Skin of body (tissue), 2 donors: ENCODE results near the gene CDYL2. TPM values are rescaled to one million over a fixed set of nuclear protein-coding genes. Genes with fewer than 3 reads are reported as not detected.

Experiments
- DNase-seq: peaks from one replicate; lab custom pipeline; 2025; lab: John Stamatoyannopoulos, UW
- total RNA-seq: library from RNA; depleted of rRNA; stranded (reverse); fragments of >200 nt; gene quantifications from one replicate; pipeline ENCODE4 v1.2.3, GENCODE V29; 2014

The CDYL2 gene
- total RNA-seq, 1 donor from 2014 or later = 2.8 TPM

DNA sequence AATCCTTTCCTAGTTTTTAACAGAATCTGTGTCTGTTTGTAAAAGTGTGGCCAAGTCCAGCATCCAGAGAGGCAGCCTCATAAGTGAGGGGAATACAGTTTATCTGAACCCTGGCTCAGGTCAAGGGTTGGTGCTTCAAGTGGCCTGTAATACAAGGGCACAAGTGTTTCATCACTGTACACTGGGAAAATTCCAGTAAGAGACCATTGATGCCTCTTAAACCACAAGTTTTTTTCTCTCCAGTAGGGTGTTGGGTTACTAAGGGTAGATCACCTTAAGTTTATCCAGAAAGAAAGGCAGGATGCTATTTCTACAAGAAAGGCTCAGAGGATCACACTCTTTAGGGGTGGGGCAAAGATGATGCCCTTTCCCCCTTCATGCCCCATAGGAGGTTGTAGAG is 96.7 kb downstream of the CDYL2 start:
- DNase-seq = no peak

DNA sequence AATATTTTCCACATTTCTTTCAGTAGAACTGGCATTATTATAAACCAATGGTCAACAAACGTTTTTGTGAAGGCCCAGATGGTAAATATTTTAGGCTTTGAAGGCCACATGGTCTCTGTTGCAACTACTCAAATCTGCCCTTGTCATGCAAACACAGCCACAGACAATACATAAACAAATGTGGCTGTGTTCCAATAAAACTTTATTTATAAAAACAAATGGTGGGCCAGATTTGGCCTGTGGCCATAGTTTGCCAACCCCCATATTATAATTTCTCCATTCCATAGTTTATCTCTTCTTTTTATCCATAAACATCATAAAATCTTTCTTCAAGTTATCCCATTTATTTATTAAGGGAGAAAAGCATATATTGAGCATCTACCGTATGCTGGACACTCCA is 98.8 kb downstream of the CDYL2 start:
- DNase-seq = no peak

DNA sequence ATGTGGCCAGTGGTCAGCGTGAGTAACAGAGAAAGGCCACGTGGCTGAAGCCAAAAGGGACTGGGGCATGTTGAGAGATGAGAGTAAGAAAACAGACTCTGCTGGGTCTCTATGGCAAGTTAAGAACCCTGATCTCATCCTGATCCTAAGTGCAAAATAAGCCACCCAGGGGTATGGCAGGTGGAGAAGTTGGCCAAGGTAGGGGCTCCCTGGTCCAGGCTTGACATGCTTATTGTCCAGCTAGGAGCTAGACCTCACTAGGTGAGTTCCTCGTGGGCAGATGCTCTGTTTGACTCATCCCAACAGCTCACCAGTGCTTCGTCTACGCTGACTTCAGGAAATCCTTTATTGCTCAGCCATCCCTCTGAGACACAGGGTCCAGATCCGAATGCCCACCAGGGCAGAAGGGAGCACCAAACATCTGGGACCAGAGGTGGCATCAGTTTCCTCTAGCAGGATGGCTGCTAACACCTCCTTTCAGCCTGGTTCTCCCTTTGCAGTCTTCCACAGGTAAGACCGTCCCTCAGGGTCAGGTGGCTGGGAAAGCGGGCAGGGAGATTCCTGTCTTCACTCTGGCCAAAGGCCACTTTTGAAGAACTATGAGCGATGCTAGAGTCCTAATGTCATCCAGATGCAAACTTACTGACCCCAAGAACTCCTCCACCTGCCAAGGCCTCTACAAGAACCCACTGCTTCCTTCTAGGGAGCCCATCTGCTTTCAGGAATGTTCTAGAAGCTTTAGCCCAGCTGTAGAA is 99.5 kb downstream of the CDYL2 start:
- no peak for DNase-seq

DNA sequence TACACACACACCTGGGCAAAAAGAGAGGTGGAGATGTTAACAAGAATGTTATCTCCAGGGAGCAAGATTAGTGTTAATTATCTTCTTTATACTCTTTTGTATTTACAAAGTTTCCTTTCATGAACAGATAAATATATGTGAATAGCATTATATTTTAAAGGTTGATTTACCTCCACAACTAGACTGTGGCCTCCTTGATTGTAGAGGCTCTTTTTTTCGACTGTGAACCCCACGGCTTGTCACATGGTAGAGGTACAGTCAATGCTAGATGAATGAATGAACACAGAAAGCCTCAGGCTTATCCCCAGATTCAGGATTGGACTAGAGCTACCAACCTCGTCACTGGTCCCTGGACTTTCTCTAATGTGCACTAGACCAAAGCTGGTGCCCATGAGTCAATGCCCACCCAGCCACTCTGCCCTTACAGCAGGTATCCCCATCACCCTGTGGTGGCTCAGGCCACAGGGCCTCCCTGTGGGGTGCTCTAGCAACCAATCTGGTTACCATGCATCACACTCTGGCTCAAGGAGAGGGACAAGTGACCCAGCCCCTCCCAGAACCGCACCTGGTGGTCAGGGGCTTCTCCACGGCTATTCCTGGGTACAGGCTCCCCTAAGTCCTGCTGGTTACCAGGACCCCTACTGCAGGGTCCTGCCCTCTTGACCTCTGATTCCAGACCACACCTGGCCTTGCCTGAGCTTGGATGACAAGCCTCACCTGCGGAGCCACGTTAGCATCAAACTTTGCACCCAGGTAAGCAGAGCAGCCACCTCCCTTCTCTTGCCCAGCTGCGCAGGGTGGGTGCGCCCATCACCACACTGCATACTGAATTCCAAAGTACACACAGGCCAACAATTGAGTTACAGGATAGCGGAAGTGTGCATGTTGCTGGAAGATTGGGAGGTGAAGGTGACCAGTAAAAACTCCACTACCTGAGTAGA is 101.0 kb downstream of the CDYL2 start:
- DNase-seq = no peak

DNA sequence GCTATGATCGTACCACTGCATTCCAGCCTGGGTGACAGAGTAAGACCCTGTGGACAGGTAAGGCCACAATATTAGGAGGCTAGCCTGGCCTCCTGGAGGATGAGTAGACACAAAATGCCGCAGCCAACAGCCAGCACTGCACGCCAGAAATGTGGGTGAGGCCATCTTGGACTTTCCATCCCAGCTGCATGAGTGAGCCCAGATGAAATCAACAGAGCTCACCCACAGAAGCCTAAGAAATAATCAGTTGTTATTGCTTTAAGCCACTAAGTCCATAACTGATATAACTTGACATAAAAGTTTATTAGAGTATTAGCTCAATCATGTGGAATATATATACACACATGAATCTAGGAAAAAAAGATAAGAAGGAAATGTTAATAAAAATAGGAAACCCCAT is 101.7 kb downstream of the CDYL2 start:
- DNase-seq = no peak

DNA sequence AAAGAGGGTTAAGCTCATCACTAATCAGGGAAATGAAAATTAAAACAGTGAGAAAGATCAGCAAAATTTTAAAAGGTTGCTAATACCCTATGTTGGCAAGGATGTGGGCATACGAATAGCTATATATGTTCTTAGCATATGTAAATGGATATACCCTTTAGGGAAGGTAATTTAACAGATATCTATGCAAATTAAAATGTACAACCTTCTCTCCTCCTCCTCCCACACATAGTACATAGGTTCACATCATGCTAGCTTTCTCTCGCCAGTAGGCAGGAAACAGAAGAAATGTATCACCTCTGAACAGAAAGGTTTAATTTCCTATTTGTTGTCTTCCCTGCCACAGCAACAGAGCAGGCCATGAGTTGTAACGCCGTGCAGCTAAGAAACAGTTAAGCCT is 103.8 kb downstream of the CDYL2 start:
- no peak for DNase-seq

DNA sequence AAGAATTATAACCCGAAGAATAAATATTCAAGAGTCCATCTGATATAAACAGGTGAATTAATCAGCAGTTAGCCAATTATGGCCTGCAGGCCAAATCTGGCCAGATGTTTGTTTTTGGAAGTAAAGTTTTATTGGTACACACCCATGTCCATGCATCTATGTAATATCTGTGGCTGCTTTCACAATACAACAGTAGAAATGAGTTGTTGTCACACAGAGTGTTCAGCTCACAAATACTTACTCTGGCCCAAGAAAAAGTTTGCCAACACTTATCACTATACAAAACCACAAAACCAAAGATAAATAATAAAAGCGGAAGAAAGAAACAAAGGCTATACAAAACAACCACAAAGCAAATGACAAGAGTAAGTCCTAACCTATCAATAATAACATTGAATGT is 109.4 kb downstream of the CDYL2 start:
- no peak for DNase-seq

DNA sequence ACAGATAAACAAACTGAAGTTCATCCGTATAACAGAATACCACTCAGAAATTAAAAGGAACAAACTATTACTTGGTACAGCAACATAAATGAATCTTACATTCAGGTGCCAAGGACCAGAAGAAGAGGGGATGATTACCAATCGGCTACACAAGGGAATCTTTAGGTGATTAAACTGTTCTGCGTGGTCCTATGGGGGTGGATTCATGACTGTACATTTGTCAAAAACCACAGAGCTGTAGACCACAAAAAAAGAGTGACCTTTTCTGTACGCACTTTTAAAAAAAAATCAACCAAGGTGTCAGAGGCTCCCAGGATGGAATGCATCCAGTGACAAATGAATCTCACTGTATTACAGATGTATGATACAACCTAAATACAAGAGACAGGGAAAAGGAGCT is 110.8 kb downstream of the CDYL2 start:
- no peak for DNase-seq

DNA sequence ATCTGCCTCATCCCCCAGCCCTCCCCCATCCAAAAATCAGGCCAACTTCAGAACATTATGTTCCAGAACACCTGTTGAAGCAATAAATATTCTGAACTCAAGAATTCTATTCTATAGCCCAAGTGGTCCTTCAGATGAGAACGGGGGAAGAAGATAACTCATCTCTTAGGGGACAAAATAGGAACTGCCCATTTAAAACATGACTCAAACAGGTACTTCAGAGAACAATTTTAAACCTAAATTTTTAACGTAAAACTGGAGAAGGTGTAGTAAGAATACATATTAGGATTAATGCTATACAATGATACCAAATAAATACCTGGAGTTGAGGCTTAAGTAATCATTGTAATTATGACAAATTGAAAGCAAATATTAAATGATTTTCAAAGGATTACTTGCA is 112.1 kb downstream of the CDYL2 start:
- DNase-seq = no peak

DNA sequence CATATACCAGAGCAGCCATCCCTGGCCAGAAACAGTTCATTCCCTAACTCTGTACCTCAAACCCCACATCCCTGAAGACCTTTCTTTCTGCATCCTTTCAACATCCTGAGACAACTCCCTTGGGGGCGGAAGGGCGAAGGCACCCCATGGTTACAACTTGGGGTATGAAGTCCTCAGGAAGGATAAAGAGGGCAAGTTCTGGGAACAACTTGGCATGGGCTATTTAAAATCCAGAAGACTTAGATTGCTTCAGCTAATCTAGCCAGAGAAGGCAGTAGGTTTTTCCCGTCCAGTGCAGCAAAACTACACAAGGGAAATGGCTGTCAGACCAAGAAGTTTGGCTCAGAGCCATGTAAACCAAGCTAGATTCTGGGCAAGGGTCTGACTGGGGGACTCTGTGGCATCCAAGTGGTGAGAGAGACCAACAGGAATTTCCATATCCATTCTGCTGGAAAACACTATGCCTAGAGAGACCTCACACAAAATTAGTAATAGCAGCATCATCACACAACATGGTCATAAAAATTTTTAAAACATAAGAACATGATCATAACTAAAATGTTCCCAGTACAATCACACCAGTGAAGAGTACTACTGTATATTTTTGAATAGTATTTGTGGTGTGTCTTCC is 113.2 kb downstream of the CDYL2 start:
- no peak for DNase-seq

DNA sequence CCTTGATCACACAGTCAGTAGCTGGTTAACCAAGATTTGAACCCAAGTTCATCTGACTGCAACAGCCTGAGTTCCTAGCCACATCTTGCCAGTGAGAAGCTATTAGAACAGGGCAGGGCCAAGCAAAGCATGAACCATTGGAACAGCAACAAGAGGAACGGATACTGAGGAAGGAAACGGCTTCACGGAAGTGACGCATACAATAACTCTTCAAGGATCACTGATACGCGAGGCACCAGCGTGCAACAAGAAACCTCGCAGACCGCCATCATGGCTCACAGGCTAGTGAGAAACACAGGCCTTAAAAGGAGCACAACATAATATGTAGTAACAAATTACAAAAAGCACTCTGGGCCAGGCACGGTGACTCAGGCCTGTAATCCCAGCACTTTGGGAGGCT is 114.9 kb downstream of the CDYL2 start:
- DNase-seq = no peak

DNA sequence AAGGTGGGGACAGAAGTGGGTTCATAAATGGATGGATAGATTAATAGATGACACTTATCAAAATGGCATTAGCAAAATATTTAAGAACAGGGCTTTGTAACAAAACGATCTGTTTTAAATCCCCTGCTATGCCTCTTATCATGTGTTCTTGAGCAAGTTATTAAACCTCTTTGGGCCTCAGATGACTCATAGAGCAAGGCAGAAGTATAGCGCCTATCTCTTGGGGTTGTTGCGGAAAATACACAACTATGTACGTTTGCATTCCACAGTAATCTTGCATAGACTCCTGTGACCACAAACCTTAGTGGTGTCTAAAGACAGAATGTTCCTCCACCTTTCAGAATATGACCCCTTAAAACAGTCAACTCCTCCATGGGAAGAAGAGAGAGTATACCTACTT is 116.8 kb downstream of the CDYL2 start:
- no peak for DNase-seq

DNA sequence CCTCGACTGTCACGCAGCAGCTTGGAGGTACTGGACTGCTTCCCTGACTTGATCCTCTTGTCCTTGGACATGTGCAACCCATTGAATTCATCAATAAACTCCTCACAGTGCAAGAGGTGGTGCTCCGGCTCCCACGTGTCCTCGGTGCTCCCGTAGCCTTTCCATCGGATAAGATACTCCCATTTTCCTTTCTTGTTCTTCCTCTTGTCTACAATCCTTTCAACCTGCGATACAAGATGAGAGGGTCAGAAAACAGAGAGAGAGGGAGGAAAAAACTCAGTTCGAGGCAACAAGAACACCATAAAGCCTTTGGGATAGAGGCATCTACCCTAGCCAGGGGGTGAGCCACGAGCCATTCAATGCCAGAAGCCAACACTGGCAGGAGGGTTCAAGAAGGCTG is 119.5 kb downstream of the CDYL2 start:
- DNase-seq = no peak

DNA sequence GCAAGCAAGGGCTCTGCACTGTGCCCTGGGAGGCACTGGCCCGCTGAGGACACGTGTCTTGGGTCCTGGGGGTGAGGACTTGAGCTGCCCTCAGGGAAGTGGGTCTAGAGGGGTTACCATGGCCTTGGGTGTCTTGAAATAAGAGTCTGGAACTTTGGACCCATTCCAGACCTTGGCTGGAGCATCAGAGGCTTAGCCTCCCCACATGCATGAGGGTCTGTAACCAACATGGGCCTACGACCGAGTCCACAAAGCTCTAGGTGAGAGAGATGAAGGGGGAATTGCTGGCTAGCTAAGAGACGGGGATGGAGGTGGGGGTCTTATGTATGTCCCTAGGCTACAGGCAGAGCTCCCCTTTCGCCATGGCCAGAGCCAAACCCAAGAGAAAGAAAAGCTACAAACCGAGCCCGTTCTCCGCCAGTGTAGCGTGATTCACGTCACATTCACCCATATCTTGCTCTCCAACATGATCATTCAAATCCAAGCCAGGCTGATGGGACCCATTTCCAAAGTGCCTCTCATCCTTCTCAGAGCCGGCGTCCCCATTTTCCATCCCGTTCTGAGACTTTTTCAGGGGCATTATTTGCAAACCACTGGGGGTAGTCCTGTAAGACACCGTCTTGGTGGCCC is 120.1 kb downstream of the CDYL2 start:
- DNase-seq = no peak

DNA sequence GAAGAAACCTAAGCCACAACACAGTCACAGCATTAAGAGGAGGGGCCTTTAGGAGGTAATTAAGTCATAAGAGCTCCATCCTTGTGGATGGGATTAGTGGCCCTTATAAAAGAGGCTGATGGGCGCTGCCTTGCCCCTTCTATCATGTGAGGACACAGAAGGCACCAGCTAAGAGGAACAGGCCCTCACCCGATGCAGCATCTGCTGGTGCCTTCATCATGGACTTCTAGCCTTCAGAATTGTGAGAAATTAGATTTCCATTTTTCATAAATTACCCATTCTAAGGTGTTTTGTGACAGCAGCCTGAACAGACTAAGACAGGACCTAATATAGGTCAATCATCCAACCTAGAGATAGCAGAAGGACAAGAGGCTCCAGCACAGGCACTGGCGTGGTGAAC is 120.8 kb downstream of the CDYL2 start:
- DNase-seq = no peak

DNA sequence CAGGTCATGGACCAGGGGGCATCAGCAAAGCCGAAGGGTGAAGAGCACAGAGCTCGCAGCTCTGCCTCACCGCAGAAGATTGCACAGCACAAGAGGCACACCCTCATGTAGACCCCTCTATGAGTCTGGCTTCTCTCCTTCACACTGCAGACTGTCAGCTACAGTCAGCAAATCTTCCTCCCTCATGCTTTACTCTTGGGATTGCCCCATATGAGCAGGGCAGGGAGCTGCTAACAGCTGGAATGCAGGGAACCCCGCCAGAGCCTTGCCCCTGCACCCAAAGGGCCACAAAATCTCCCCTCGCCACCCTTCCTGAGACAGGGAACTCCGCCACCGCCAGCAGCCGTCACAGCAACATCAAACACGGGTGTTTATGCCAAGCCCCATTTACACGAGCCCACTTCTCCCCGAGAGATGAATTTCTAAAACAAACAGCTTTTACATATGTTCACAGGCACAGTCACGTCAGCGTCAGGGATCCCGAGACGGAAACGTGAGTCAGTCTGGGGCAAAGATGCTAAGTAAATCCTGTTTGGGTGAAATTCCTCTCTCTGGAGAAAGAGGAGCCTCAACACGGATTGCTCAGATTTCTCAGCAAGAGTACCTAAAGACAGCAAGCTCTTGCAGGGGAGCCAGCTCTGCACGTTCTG is 121.9 kb downstream of the CDYL2 start:
- peak; percentile 19 for DNase-seq

DNA sequence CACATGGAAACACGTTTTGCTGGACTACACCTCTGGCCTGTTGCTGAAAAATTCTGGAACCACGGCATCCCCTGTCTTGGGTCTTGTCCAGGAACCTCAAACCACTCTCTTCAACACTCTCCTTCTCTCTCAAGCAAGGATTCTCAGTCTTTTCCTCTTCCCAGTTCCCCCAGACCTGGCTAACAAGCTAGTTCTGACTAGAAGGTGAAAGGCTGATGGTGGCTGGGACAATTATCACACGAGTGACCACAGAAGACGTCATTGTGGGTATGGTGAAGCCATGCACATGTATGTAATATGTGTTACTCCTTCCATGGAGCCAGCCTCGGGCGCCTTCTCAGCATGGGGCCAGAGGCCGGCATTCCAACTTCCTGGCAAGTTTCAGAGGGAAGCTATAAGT is 123.0 kb downstream of the CDYL2 start:
- DNase-seq = no peak

DNA sequence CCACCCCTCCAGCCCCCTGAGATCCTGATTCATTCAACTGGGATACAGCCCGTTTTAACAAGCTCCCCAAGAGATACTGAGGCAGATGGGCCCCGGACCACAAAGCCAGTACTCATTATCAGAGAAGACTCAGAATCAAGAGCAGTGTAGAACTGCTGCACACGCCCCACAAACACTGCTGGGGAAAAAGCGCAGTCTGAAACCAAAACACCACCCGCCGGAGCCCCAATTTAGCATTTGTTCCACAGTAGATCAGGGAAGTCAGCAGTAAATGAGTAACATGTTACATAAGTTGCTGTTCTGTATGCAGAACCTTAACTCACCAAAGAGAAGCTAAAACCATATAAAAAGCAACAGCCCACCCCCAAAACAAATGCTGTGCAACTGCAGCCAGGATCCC is 123.6 kb downstream of the CDYL2 start:
- no peak for DNase-seq

DNA sequence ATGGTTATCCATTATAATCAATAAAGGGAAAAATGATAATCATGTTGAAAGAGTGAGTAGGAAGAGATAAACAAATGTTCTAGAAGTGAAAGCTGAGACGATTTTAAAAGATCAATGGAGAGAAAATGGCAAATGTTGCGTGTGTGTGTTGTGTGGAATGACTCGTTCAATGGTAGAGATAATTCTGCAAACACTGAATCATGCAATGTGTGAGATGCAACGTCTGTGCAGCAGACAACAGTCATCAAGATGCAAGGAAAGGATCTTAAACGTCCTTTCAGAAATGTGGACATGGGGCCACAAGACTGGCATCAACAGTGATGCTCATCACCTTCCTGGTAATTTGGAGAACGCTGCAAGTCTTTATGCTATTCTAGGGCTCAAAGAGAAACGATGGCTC is 124.4 kb downstream of the CDYL2 start:
- no peak for DNase-seq

DNA sequence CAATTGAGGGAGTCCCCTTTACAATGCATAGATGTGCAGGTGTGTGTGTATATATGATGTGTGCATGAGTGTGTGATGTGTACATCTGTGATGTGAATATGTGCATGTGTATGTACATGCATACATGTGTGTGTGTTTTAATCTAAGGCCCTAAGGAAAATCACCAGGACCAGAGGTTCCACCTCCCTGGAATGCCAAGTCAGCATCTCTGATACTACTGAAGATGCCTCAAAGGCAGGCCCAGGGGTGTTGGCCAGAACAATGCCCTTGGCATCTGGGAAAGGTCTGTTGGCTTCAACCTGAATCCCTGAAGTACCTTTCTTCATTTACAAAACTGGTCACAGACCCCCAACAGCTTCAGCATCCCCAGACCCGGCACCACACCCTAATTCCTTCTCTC is 129.5 kb downstream of the CDYL2 start:
- DNase-seq = no peak

DNA sequence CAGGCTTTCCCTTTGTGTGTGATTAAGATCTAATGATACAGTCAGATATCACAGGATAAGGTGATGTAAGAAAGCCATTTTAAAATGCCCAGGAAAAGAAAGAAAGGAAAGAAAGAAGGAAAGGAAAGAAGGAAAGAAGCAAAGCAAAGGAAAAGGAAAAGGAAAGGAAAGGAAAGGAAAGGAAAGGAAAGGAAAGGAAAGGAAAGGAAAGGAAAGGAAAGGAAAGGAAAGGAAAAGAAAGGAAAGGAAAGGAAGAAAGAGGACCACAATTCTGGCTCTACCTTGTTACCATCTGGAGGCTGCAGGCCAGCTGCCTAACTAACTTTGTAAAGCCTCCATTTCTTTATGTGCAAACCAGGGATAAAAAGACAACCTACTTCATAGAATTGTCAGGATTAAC is 132.0 kb downstream of the CDYL2 start:
- no peak for DNase-seq
